HG02884 (cell line): Measurements from ENCODE around the gene CLOCK.
A peak's percentile ranks its signal among the peaks of the same experiment; 100 is the strongest.

Source experiments
- ATAC-seq: cut with Tn5 transposase; IDR thresholded peaks from one replicate; pipeline ENCODE4 v1.9.1; 2021; ENCODE audit warnings: mild to moderate bottlenecking, moderate library complexity; ENCODE audit not compliant: unreplicated experiment

CLOCK gene

DNA sequence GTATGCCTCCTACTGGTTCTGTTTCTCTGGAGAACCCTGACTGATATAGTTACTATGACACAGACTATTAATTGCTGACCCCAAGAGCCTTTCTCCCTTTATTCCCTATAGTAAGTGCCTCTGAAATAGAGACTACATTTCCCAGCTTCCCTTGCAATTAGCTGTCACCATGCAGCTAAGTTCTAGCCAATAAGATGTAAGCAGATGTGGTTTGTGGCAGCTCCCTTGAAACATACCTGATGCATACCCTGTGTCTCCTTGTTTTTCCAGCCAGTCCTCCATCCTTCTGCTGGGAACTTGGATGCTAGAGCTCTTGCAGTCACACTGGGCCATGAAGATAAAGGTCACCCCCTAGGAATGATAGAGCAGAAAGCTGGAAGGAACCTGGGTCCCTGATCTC lies 160.6 kb downstream of the CLOCK start:
- peak; percentile 87 for ATAC-seq

GRCh38 chr4:55385201-55385649 lies 161.5 kb downstream of the CLOCK start:
- no peak for ATAC-seq

DNA sequence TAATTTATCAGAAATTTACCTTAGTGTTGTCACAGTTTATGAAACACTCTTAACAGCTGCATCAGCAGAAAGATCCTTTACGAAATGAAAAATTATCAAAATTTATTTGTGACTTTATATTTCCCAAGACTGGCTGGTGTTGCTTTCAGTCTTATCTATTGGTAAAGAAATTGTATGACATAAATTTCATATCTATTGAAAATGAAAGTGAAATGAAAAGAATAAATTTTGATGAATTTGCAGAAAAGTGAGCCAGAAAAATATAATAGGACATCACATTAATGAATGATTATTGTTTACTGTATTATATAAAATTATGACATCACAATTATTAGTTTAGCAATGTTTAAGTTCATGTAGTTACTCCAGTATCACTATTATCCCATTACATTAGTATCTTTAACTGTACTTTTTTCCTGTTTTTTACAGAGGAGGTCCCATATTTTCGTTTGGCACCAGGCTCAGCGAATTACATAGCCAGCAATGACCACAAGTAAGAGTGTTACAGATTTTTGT lies 164.2 kb downstream of the CLOCK start:
- ATAC-seq: no peak

- ATAC-seq: no peak
Observed at GRCh38 chr4:55381502-55381901, 165.2 kb downstream of the CLOCK start.

DNA sequence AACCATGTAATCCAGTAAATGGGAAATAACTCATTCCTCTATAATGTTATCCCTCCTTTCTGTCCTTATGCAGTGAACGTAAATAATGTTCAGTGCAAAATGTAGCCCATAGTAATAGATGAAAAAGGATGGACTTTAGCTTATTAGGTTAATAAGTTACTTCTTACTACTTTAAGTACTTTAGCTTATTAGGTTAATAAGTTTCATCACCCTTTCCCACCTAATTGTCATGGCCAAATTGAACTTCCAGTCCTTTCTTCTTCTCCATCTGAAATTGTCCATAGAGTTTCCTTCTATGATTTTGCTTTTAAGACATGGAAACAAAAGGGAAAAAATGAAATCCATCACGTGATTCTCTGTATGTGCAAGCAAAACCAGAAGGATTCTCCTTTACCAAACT lies 166.1 kb downstream of the CLOCK start:
- ATAC-seq: no peak

DNA sequence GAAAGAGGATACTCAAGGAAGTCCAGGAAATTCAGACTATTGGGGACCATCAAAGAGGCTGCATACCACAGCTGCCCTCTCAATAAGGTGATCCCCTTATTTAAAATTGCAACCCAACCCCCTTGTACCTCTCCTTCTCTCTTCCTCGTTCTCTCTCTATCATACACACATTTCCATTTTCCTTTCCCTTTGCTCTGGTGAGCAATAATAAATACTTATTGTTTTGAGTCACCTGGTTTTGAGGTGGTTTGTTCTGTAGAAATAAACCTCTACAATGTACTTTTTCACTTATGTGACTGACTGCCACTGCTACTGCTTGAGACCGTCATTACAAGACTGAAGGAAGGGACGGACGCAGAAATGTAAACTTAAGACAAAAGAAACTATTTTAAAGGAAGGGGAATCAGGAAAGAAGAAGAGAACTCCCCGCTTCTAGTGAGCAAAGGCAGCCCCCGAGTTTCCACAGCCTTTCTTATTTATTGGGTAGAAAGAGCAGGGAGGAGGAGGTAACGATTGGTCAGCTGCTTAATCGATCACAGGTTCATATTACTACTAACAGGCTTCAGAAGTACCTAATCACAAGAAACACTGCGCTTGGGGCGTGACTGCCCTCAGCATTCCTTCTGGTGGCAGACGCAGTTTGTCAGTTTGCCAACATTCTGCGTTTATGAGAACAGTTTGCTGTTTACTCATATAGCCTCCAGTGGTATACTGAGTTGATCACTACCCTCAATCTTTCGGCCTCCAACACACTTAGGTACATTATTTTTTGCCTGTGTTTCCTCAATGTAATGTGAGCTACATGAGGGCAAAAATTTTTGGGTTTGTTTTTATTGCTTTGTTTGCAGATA lies 167.9 kb downstream of the CLOCK start:
- no peak for ATAC-seq
